ENCODE measurements around the gene ZDHHC8.

- TF ChIP-seq POLR2AphosphoS5 (IDR thresholded peaks at IDR 0.05; ENCODE audit: borderline replicate concordance, low read depth, low read length), result no peak
- no peak for TF ChIP-seq EZH2 (IDR thresholded peaks at IDR 0.05)
- no peak for TF ChIP-seq FOXP2 (optimal IDR thresholded peaks at IDR 0.05; ENCODE audit: control extremely low read depth, extremely low read length, insufficient read depth)
Observed at GRCh38 chr22:20182365-20182764, 50.8 kb downstream of the ZDHHC8 start.

Measured in SK-N-MC (cell line).